ENCODE measurements around the gene FES. TPM values are rescaled to one million over a fixed set of nuclear protein-coding genes. Genes with fewer than 3 reads are reported as not detected.
A peak's percentile ranks its signal among the peaks of the same experiment; 100 is the strongest.

FES gene
- polyA plus RNA-seq, 1 of the 3 experiments (the other 2 are of a cell fraction), result 0.03 TPM

- no peak for DNase-seq
- Histone ChIP-seq H3K27me3 (ENCODE audit: insufficient read depth) (no peaks in the 10 kb centered on the region), H3K4me2 (peak overlapping the region; percentile 77), H4K20me1 (ENCODE audit: insufficient read depth) (peaks cover 14% of the 10 kb centered on the region; the same call in 1 of the 2 replicates), H3K79me2 (ENCODE audit: insufficient read depth) (peaks cover 47% of the 10 kb centered on the region), H2AFZ (ENCODE audit: low read depth) (peak overlapping the region; percentile 45; the same call in 1 of the 2 replicates), H3K9ac (peak overlapping the region; percentile 88; the same call in 1 of the 2 replicates), H3K27ac (ENCODE audit: low read depth in 2 of 2, low read length in 1 of 2) (peak overlapping the region; percentile 36 to 81; a peak in 3 of 4 replicates), H3F3A (replicated peaks; ENCODE audit: insufficient read depth) (peaks cover 20% of the 10 kb centered on the region), H3K9me2 (no peaks in the 10 kb centered on the region), H3K4me3 (ENCODE audit: low read depth in 2 of 2, low read length in 1 of 2) (peak overlapping the region in 1 of 2 experiments; percentile 80; a peak in 2 of 4 replicates), H3K9me3 (no peaks in the 10 kb centered on the region), H3K4me1 (ENCODE audit: control insufficient read depth in 1 of 2, insufficient read depth in 2 of 2, low read depth in 1 of 2, low read length in 1 of 2) (peaks cover 29 to 39% of the 10 kb centered on the region in 2 experiments; a peak in 2 of 4 replicates), H3K36me3 (replicated peaks in 1 of 2; ENCODE audit: control insufficient read depth in 1 of 2, insufficient read depth in 2 of 2, low read length in 1 of 2) (no peaks in the 10 kb centered on the region)
- ChIA-PET POLR2A (no interaction called here), CTCF (interaction anchor here (0.6 to 4.2 kb wide), 3 partner anchors 16 to 222 kb away, joined by 3 to 24 read pairs (median 7); no protein-coding TSS in a partner anchor)
- 47% methylated on average over 8 of the region's 9 CpGs for WGBS (ENCODE audit: low lambda C conversion rate)
- TF ChIP-seq MEF2A (IDR thresholded peaks at IDR 0.05; ENCODE audit: borderline replicate concordance, low read depth) (no peak), CHD2 (IDR thresholded peaks at IDR 0.05; ENCODE audit: low read length, partially characterized antibody) (no peak), FOSL2 (IDR thresholded peaks at IDR 0.05; ENCODE audit: borderline replicate concordance, low read depth) (peak; percentile 79; the same call in 1 of the 2 replicates), RFX5 (IDR thresholded peaks at IDR 0.05; ENCODE audit: low read length) (no peak), REST (IDR thresholded peaks at IDR 0.05; ENCODE audit: low read depth, low read length) (no peak), GATA2 (CRISPR knock-in tag; IDR thresholded peaks at IDR 0.05) (no peak), USF1 (IDR thresholded peaks at IDR 0.05; ENCODE audit: borderline replicate concordance, low read depth) (no peak), NFIC (IDR thresholded peaks at IDR 0.05; ENCODE audit: borderline replicate concordance) (peak; percentile 19; the same call in 1 of the 2 replicates), FOXM1 (IDR thresholded peaks at IDR 0.05; ENCODE audit: low read depth) (no peak), RXRA (IDR thresholded peaks at IDR 0.05; ENCODE audit: borderline replicate concordance, low read depth) (no peak), NRF1 (IDR thresholded peaks at IDR 0.05; ENCODE audit: low read depth, low read length) (no peak), RCOR1 (IDR thresholded peaks at IDR 0.05; ENCODE audit: low read length) (no peak), SIN3A (IDR thresholded peaks at IDR 0.05; ENCODE audit: borderline replicate concordance, low read depth, low read length) (no peak; the same call in 1 of the 2 replicates), TCF12 (IDR thresholded peaks at IDR 0.05) (peak; percentile 70), GABPA (IDR thresholded peaks at IDR 0.05; ENCODE audit: low read depth) (peak; percentile 32; the same call in 1 of the 2 replicates), YY1 (IDR thresholded peaks at IDR 0.05; ENCODE audit: low read depth) (peak; percentile 32; the same call in 1 of the 2 replicates), USF2 (IDR thresholded peaks at IDR 0.05; ENCODE audit: borderline replicate concordance, low read depth, low read length) (no peak), FOXJ3 (CRISPR knock-in tag; IDR thresholded peaks at IDR 0.05) (no peak), SMC3 (IDR thresholded peaks at IDR 0.05; ENCODE audit: low read depth, low read length) (no peak; the same call in 1 of the 2 replicates), POLR2AphosphoS5 (IDR thresholded peaks at IDR 0.05; ENCODE audit: low read depth, low read length) (no peak; the same call in 1 of the 2 replicates), PBX3 (IDR thresholded peaks at IDR 0.05) (no peak; the same call in 1 of the 2 replicates), IRF3 (IDR thresholded peaks at IDR 0.05; ENCODE audit: low read depth, low read length) (no peak), JUND (IDR thresholded peaks at IDR 0.05) (peak; percentile 69), TEAD4 (IDR thresholded peaks at IDR 0.05; ENCODE audit: borderline replicate concordance, insufficient read depth) (no peak), EZH2phosphoT487 (IDR thresholded peaks at IDR 0.05; ENCODE audit: borderline replicate concordance, low read depth) (no peak), TAF1 (IDR thresholded peaks at IDR 0.05; ENCODE audit: borderline replicate concordance, low read depth, low read length) (peak; percentile 13; the same call in 1 of the 2 replicates)
Measured at GRCh38 chr15:90869601-90870353, 14.5 kb upstream of the FES start.
